ENCODE results near the gene ARHGAP31. TPM values are rescaled to one million over a fixed set of nuclear protein-coding genes. Genes with fewer than 3 reads are reported as not detected.

The ARHGAP31 gene
- total RNA-seq, 6 experiments from 2014 or later = 1.6 to 8.7 (median 4.9) TPM

DNA sequence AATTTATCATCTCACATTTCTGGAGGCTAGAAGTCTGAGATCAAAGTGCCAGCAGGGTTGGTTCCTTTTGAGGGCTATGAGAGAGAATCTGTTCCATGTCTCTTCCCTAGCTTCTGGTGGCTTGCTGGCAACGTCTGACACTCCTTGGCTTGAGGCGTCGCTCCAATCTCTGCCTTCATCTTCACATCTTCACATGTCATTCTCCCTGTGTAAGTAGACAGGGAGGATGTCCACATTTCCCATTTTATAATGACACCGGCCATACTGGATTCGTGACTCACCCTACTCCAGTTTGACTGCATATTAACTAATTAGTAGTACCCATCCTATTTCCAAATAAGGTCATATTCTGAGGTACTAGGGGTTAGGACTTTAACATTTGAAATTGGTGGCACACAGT lies 17.5 kb upstream of the ARHGAP31 start:
- ATAC-seq = no peak
- intact Hi-C loops (cut with DNase I) = no loop called here
- Histone ChIP-seq H3K4me1 (no peaks in the 10 kb centered on the region), H3K9me3 (no peaks in the 10 kb centered on the region), H3K36me3 (no peaks in the 10 kb centered on the region), H3K4me3 (no peak overlapping the region), H3K27me3 (no peaks in the 10 kb centered on the region), H3K27ac (no peak overlapping the region)
- 79% methylated on average over 4 of the region's 5 CpGs for WGBS (ENCODE audit: insufficient coverage, low coverage, low lambda C conversion rate, missing lambda C conversion rate)
- TF ChIP-seq, protein P1, sequence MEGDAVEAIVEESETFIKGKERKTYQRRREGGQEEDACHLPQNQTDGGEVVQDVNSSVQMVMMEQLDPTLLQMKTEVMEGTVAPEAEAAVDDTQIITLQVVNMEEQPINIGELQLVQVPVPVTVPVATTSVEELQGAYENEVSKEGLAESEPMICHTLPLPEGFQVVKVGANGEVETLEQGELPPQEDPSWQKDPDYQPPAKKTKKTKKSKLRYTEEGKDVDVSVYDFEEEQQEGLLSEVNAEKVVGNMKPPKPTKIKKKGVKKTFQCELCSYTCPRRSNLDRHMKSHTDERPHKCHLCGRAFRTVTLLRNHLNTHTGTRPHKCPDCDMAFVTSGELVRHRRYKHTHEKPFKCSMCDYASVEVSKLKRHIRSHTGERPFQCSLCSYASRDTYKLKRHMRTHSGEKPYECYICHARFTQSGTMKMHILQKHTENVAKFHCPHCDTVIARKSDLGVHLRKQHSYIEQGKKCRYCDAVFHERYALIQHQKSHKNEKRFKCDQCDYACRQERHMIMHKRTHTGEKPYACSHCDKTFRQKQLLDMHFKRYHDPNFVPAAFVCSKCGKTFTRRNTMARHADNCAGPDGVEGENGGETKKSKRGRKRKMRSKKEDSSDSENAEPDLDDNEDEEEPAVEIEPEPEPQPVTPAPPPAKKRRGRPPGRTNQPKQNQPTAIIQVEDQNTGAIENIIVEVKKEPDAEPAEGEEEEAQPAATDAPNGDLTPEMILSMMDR (IDR thresholded peaks at IDR 0.05) = no peak
- no peak for TF ChIP-seq POLR2A (IDR thresholded peaks at IDR 0.05)
- no peak for DNase-seq

DNA sequence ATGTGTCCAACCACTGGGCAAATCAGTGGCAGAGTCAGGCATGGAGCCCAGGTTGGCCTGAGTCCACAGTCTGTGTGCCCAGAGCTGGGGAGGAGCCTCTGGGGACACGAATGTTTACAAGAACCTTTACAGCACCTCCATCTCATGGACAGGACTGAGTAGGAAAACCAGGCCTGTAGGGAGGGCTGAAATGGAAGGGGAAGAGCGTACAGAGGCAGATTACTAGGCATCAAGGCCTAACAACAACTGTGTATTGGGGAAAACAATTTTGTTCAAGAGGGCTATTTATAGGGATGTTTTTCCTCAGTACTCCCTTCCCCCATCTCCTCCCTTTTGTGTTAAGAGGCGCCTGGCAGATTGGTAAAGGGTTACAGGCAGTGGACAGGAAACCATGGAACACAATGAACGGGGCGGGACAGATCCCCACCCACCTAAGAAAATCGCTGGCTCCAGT lies 15.1 kb upstream of the ARHGAP31 start:
- Histone ChIP-seq H3K9me3 (no peaks in the 10 kb centered on the region), H3K27me3 (no peaks in the 10 kb centered on the region), H3K36me3 (no peaks in the 10 kb centered on the region), H3K27ac (peak overlapping the region in 2 of 3 donors; percentile 19 to 34), H3K4me1 (no peaks in the 10 kb centered on the region), H3K4me3 (no peak overlapping the region)
- ATAC-seq (peak; percentile 70 to 91 (median 74)), DNase-seq (peak in 2 of 3 donors; percentile 71 to 72)
- WGBS (ENCODE audit: insufficient coverage, low coverage, low lambda C conversion rate, missing lambda C conversion rate) = 47% methylated on average over 2 of the region's 6 CpGs
- TF ChIP-seq, protein P1 (IDR thresholded peaks at IDR 0.05) = no peak
- no peak for TF ChIP-seq POLR2A (IDR thresholded peaks at IDR 0.05)
- intact Hi-C loops (cut with DNase I) = no loop called here

DNA sequence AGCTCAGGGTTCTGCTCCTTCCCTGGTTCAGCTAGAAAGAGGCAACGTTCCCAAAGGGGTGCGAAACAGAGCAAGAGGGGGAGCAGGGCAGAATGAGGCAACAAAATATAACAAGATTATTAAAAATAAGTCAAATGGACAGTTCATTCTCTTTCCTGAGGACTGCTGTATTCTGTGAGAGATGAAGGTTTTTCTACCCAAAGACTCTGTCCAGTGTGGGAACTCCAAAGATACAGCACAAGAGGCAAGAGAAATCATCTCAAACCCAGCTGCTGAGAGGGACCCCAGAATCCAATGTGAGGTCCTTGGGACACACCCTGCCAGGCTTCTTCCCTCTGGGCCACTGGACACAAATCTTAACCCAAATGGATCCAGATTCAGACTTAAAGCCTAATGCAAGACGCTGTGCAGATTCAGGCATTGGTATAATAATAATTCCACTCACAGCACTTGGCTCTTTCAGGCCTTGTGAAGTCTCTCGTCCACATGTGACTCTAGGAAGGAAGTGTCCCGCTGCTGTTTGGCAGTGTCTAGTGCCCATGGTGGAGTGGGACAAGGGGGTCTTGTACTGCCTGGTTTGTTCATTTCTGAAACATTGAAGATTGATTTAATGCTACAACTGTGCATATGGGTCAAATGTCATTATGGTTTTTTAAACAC lies 14.5 kb upstream of the ARHGAP31 start:
- no peaks in the 10 kb centered on the region for H3K4me1 ChIP-seq
- WGBS (ENCODE audit: insufficient coverage, low coverage, low lambda C conversion rate, missing lambda C conversion rate) = 58% methylated on average over 3 of the region's 5 CpGs
- H3K4me3 ChIP-seq = no peak overlapping the region
- peak overlapping the region in 2 of 3 donors; percentile 19 to 34 for H3K27ac ChIP-seq
- H3K27me3 ChIP-seq = no peaks in the 10 kb centered on the region
- intact Hi-C loops (cut with DNase I) = no loop called here
- TF ChIP-seq, protein P1 (IDR thresholded peaks at IDR 0.05) = no peak
- TF ChIP-seq POLR2A (IDR thresholded peaks at IDR 0.05) = no peak
- peak in 3 of 4 donors; percentile 19 to 29 (median 27) for ATAC-seq
- no peaks in the 10 kb centered on the region for H3K36me3 ChIP-seq
- H3K9me3 ChIP-seq = no peaks in the 10 kb centered on the region
- no peak for DNase-seq

DNA sequence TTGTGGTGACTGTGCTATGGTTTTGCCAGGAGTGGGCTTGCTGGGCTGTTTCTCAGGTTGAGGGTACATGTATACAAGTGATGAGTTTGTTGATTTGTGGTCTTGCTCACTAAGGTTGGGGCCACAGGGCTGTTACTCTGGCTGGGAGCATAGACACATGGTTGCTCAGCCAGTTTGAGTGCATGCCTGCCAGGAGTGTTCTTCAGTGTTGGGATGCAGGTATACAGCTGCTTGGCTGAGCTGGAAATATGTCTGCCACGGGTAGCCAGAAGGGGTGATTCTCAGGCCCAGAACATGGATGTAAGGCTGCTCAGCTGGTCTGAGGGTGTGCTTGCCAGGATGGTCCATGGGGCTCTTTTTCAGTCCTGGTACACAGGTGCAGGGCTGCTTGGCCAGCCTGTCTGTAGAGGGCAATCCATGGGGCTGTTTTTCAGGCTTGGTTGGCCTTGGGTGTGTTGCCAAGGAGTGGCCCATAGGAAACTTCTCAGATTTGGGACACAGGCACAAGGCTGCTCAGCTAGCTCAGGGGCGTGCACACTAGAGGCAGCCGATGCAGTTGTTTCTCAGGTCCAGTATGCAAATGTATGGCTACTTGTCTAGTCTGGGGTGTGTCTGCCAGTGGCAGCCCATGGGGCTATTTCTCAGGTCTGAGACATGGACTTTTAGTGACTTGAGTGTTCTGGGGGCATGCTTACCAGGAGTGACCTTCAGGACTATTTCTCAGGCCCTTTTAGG lies 5.3 kb upstream of the ARHGAP31 start:
- Histone ChIP-seq H3K4me3 (no peak overlapping the region), H3K4me1 (no peaks in the 10 kb centered on the region), H3K27me3 (no peaks in the 10 kb centered on the region), H3K27ac (no peak overlapping the region), H3K9me3 (no peaks in the 10 kb centered on the region), H3K36me3 (no peaks in the 10 kb centered on the region)
- WGBS (ENCODE audit: insufficient coverage, low coverage, low lambda C conversion rate, missing lambda C conversion rate) = no CpG with 5 or more reads among the region's 3 CpGs
- no peak for ATAC-seq
- no peak for DNase-seq
- no peak for TF ChIP-seq POLR2A (IDR thresholded peaks at IDR 0.05)
- TF ChIP-seq, protein P1 (IDR thresholded peaks at IDR 0.05) = no peak
- intact Hi-C loops (cut with DNase I) = no loop called here

Measured in right lobe of liver (tissue), 6 donors.